Mesothelial cell of epicardium (in vitro differentiated cells): ENCODE data around the gene CNTN4. TPM values are rescaled to one million over a fixed set of nuclear protein-coding genes. Genes with fewer than 3 reads are reported as not detected.

Experiments used
- DNase-seq, 2 experiments: peaks; one replicate each; pipeline ENCODE4 v3.0.0; 2021; ENCODE audit warnings: low spot score in 2 of 2; ENCODE audit not compliant: unreplicated experiment in 2 of 2
- H3K27ac Mint-ChIP-seq: 2 replicates; pipeline ENCODE4 v1.8.0; 2021; ENCODE audit warnings: mixed read lengths
- H3K27me3 Mint-ChIP-seq: 2 replicates; pipeline ENCODE4 v1.8.0; 2021; ENCODE audit warnings: low read depth, mixed read lengths
- H3K36me3 Mint-ChIP-seq: 2 replicates; pipeline ENCODE4 v1.8.0; 2021; ENCODE audit warnings: mixed read lengths
- H3K4me1 Mint-ChIP-seq: 2 replicates; pipeline ENCODE4 v1.8.0; 2021; ENCODE audit warnings: mixed read lengths
- H3K4me3 Mint-ChIP-seq: 2 replicates; pipeline ENCODE4 v1.8.0; 2021; ENCODE audit warnings: mild to moderate bottlenecking, moderate library complexity, mixed read lengths
- H3K9me3 Mint-ChIP-seq: 2 replicates; pipeline ENCODE4 v1.8.0; 2021; ENCODE audit warnings: mixed read lengths
- CTCF ChIP-seq: fragments of 200-600 bp; sonication (generic); IDR thresholded peaks from one replicate; pipeline ENCODE4 v1.5.0; 2021; ENCODE audit warnings: antibody characterized with exemption; ENCODE audit not compliant: unreplicated experiment
- total RNA-seq: library from RNA; stranded (reverse); gene quantifications from 3 replicates; pipeline ENCODE4 v1.2.1, GENCODE V29; 2021

Gene CNTN4
- total RNA-seq, 1 donor from 2014 or later, result 68.9 TPM

DNA sequence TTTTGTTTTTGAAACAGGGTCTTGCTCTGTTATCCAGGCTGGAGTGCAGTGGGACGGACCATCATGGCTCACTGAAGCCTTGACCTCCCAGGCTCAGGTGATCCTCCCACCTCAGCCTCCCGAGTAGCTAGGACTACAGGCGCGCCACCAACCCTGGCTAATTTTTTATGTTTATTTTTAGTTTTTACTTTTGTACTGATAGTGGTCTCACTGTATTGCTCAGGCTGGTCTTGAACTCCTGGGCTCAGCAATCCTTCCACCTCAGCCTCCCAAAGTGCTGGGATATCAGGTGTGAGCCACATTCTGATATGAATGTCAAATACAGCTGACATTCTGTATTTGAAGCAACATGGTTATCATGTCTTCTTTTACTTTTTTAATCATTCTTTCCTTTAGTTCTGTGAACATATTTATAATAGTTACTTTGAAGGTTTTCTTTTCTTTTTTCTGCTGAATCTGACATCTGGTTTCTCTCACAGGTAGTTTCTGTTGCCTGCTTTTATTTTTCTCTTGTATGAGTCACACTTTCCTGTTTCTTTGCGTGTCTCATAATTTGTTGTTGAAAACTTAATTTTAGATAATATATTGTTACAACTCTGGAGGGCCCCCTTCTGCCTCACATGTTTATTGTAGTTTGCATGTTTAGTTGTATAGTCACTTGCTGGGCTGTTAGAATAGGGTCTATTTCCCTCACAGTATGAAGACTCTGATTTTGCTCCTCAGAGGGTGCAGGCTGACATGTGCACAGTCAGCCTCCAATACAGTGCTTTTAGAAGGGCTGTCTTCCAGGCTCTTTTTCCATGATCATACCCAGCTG, 8.4 kb upstream of the CNTN4 start:
- peaks cover 8% of the 10 kb centered on the region for H3K27me3 Mint-ChIP-seq
- H3K4me1 Mint-ChIP-seq, result no peaks in the 10 kb centered on the region
- TF ChIP-seq CTCF, result no peak
- no peak overlapping the region for H3K4me3 Mint-ChIP-seq
- H3K9me3 Mint-ChIP-seq, result peaks cover 12% of the 10 kb centered on the region
- H3K36me3 Mint-ChIP-seq, result no peaks in the 10 kb centered on the region
- DNase-seq, result no peak
- peak overlapping the region; percentile 10 for H3K27ac Mint-ChIP-seq

GRCh38 chr3:2092758-2093157, 5.9 kb upstream of the CNTN4 start:
- peaks cover 4% of the 10 kb centered on the region for H3K9me3 Mint-ChIP-seq
- H3K4me3 Mint-ChIP-seq, result no peak overlapping the region
- TF ChIP-seq CTCF, result no peak
- peaks cover 21% of the 10 kb centered on the region for H3K4me1 Mint-ChIP-seq
- no peak overlapping the region for H3K27ac Mint-ChIP-seq
- no peaks in the 10 kb centered on the region for H3K36me3 Mint-ChIP-seq
- no peak for DNase-seq
- H3K27me3 Mint-ChIP-seq, result peaks cover 25% of the 10 kb centered on the region

GRCh38 chr3:2094941-2095340, 3.7 kb upstream of the CNTN4 start:
- H3K27me3 Mint-ChIP-seq, result peaks cover 29% of the 10 kb centered on the region
- no peak for TF ChIP-seq CTCF
- DNase-seq, result no peak
- no peaks in the 10 kb centered on the region for H3K36me3 Mint-ChIP-seq
- peaks cover 25% of the 10 kb centered on the region for H3K4me1 Mint-ChIP-seq
- H3K27ac Mint-ChIP-seq, result no peak overlapping the region
- no peak overlapping the region for H3K4me3 Mint-ChIP-seq
- peaks cover 4% of the 10 kb centered on the region for H3K9me3 Mint-ChIP-seq

- Mint-ChIP-seq H3K27me3 (peaks cover 42% of the 10 kb centered on the region), H3K27ac (no peak overlapping the region), H3K4me3 (peak overlapping the region; percentile 13), H3K9me3 (peaks cover 4% of the 10 kb centered on the region), H3K36me3 (no peaks in the 10 kb centered on the region), H3K4me1 (peaks cover 38% of the 10 kb centered on the region)
- no peak for DNase-seq
- TF ChIP-seq CTCF, result no peak
Measured at GRCh38 chr3:2096216-2096615, 2.5 kb upstream of the CNTN4 start.

DNA sequence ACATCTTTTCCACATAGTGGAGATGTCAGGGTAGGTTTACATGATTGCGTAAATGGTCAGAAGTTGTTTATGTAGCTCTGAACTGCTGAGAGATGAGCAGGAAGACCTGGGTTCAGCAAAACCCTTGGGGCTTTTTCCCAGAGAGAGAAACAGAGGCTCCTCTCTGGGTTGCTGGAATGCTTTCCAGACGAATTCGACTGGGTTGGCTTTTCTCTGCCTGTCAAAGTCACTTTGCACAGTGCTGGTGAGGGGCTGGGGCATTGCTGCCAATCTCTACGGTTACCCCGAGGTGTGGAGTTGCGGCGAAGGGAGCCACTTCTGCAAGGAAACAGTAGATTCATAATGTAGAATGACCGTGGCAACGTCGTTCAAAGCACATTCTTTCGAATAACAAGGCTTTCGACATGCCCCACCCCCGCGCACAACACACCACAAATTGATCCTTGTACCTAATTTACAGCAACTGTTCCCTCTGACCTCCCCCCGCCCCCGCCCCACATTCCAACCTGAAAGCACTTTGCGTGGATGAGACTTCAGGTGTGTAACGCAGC, 950 bp upstream of the CNTN4 start:
- Mint-ChIP-seq H3K27ac (peak overlapping the region; percentile 86), H3K27me3 (peaks cover 46% of the 10 kb centered on the region), H3K36me3 (no peaks in the 10 kb centered on the region), H3K9me3 (peaks cover 4% of the 10 kb centered on the region), H3K4me3 (peak overlapping the region; percentile 73), H3K4me1 (peaks cover 42% of the 10 kb centered on the region)
- no peak for TF ChIP-seq CTCF
- peak in 1 of 2 experiments; percentile 50 for DNase-seq
